ENCODE results near the gene GANAB.

DNA sequence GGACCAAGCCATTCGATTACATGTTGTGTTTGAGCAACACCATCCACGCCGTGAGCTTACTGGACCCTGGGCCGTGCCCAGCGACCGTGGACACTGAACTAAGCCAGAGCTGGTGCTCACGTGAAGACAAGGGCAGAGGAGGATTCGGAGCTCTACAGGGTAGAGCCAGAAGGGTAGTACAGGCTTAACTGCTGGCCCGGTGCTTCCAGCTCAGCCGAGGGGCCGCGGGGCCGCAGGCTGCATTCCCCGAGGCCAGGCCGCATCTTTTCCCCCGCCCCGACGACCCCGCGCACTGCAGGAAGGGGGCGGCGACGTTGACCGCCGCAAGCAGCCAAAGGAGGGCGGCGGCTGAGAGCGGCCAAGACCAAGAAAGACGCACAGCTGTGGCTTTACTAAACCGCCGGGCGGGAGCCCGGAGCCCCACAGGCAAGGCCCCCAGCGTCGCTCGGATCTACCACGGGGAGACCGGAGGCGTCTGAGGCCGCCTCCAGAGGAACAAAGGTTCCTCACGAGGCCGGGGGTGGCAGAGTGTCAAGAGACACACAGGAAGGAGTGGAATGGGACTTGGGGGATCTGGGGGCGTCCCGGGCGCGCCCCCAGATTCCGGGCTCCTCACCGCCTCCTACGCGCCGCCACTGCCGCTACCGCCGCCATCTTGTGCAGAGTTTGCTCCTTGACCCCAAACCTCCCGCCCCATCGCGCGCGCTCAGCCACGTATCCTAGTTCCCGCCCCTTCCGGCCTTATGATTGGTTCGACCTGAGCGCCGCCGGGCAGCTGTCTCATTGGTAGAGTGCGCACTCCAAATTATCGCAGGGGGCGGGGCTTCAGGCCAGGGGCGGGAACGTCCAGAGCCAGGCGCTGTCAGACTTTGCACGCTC lies at the start of gene GANAB:
- TF ChIP-seq GLIS3 (CRISPR knock-in tag; IDR thresholded peaks at IDR 0.05) (0 out of 2 replicates have a peak, but pooled peaks have one; percentile 39), ISL1 (CRISPR knock-in tag; IDR thresholded peaks at IDR 0.05) (no peak), CSDC2 (CRISPR knock-in tag; IDR thresholded peaks at IDR 0.05) (no peak), ZFP3 (CRISPR knock-in tag; IDR thresholded peaks at IDR 0.05) (no peak), PPARA (CRISPR knock-in tag; IDR thresholded peaks at IDR 0.05; ENCODE audit: borderline replicate concordance) (no peak), ZNF70 (CRISPR knock-in tag; IDR thresholded peaks at IDR 0.05) (no peak), TCF4 (CRISPR knock-in tag; IDR thresholded peaks at IDR 0.05; ENCODE audit: borderline replicate concordance) (no peak), RARB (CRISPR knock-in tag; IDR thresholded peaks at IDR 0.05) (no peak)
- TF ChIP-seq, protein P1, sequence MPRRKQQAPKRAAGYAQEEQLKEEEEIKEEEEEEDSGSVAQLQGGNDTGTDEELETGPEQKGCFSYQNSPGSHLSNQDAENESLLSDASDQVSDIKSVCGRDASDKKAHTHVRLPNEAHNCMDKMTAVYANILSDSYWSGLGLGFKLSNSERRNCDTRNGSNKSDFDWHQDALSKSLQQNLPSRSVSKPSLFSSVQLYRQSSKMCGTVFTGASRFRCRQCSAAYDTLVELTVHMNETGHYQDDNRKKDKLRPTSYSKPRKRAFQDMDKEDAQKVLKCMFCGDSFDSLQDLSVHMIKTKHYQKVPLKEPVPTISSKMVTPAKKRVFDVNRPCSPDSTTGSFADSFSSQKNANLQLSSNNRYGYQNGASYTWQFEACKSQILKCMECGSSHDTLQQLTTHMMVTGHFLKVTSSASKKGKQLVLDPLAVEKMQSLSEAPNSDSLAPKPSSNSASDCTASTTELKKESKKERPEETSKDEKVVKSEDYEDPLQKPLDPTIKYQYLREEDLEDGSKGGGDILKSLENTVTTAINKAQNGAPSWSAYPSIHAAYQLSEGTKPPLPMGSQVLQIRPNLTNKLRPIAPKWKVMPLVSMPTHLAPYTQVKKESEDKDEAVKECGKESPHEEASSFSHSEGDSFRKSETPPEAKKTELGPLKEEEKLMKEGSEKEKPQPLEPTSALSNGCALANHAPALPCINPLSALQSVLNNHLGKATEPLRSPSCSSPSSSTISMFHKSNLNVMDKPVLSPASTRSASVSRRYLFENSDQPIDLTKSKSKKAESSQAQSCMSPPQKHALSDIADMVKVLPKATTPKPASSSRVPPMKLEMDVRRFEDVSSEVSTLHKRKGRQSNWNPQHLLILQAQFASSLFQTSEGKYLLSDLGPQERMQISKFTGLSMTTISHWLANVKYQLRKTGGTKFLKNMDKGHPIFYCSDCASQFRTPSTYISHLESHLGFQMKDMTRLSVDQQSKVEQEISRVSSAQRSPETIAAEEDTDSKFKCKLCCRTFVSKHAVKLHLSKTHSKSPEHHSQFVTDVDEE (CRISPR knock-in tag; IDR thresholded peaks at IDR 0.05): no peak
